PC-9 (cell line): ENCODE data around the gene RETN.

Experiments
- EZH2 ChIP-seq: fragments of 200-600 bp; sonication (generic); IDR thresholded peaks from 2 replicates; pipeline ENCODE4 v1.8.0; 2017; ENCODE audit warnings: antibody characterized with exemption, low read depth
- TF ChIP-seq, protein P1 (sequence below): fragments of 200-600 bp; sonication (generic); conservative IDR thresholded peaks from 2 replicates; pipeline ENCODE4 v1.6.1; 2017; ENCODE audit warnings: mixed run types, antibody characterized with exemption, mild to moderate bottlenecking, moderate library complexity

DNA sequence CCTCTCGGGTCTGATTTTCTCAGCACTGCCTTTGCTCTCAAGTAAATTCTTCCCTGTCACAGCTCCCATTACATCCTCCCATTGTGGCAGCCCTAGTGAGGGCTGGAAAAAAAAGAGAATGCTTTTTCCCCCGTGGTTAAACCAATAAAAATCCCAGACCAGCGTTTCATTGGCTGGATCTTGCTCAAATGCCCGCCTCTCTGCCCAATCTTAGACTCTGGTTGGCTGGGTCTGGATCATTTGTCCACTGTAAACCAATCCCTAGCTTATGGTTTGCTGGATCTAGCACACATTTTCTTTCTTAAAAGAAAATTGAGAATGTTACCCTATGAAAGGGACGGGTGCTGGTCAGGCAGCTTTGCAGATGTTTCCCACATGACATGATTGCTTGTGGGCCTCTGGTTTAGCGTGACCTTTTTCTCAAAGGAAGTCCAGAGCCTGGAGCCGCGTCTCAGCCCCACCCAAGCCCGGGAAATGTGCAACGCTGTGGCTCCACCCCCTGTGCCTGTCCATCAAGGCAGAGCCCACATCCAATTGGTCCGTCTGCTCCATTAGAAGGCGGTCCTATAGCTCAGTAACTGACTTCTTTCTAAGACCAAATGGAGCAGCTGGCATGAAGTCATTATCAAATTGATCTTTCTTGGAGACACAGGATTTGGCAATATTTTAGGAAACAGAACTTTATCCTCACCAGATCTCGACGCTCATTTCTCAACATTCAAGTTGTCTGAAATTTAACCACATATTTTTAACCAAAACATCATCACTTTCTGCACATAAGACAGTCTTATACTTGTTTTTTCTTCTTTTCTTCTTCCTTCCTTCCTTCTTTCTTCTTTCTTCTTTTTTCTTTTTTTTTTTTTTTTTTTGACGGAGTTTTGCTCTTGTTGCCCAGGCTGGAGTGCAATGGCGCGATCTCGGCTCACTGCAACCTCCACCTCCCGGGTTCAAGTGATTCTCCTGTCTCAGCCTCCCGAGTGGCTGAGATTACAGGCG lies 5.5 kb downstream of the RETN start:
- TF ChIP-seq, protein P1, sequence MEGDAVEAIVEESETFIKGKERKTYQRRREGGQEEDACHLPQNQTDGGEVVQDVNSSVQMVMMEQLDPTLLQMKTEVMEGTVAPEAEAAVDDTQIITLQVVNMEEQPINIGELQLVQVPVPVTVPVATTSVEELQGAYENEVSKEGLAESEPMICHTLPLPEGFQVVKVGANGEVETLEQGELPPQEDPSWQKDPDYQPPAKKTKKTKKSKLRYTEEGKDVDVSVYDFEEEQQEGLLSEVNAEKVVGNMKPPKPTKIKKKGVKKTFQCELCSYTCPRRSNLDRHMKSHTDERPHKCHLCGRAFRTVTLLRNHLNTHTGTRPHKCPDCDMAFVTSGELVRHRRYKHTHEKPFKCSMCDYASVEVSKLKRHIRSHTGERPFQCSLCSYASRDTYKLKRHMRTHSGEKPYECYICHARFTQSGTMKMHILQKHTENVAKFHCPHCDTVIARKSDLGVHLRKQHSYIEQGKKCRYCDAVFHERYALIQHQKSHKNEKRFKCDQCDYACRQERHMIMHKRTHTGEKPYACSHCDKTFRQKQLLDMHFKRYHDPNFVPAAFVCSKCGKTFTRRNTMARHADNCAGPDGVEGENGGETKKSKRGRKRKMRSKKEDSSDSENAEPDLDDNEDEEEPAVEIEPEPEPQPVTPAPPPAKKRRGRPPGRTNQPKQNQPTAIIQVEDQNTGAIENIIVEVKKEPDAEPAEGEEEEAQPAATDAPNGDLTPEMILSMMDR: no peak
- TF ChIP-seq EZH2: no peak
